GM18951 (cell line): ENCODE data around the gene CYP26B1.

ENCODE experiments used
- POLR2A ChIP-seq: IDR thresholded peaks from 4 replicates; pipeline ENCODE4 v1.6.1; 2011; ENCODE audit warnings: mild to moderate bottlenecking; ENCODE audit not compliant: insufficient read length, insufficient read depth; ENCODE audit errors: extremely low read depth
- in situ Hi-C: fragments of 300-500 bp; cut with MboI; formaldehyde crosslinking; loops from one replicate; pipeline ENCODE4 v1.12.0; 2022; ENCODE audit warnings: low sequenced_read_pairs, mixed read lengths, inconsistent platforms; ENCODE audit not compliant: unreplicated experiment

CYP26B1 gene

GRCh38 chr2:72166279-72166678, 18.6 kb upstream of the CYP26B1 start:
- TF ChIP-seq POLR2A, result no peak
- in situ Hi-C loops, result no loop called here

- in situ Hi-C loops, result no loop called here
- TF ChIP-seq POLR2A, result no peak
Measured at GRCh38 chr2:72165792-72166191, 18.1 kb upstream of the CYP26B1 start.

- TF ChIP-seq POLR2A, result no peak
- in situ Hi-C loops, result no loop called here
Measured at GRCh38 chr2:72162574-72162973, 14.9 kb upstream of the CYP26B1 start.

GRCh38 chr2:72159211-72159993, 11.7 kb upstream of the CYP26B1 start:
- TF ChIP-seq POLR2A, result no peak
- in situ Hi-C loops, result loop anchor here (10.0 kb wide), 1 partner anchor 605 kb away; no protein-coding TSS in a partner anchor

GRCh38 chr2:72157871-72158771, 10.5 kb upstream of the CYP26B1 start:
- in situ Hi-C loops, result loop anchor here (10.0 kb wide), 1 partner anchor 603 kb away; no protein-coding TSS in a partner anchor
- TF ChIP-seq POLR2A, result no peak

GRCh38 chr2:72156872-72157271, 9.2 kb upstream of the CYP26B1 start:
- in situ Hi-C loops, result loop anchor here (10.0 kb wide), 1 partner anchor 602 kb away; no protein-coding TSS in a partner anchor
- no peak for TF ChIP-seq POLR2A

- in situ Hi-C loops, result loop anchor here (10.0 kb wide), 1 partner anchor 601 kb away; no protein-coding TSS in a partner anchor
- no peak for TF ChIP-seq POLR2A
Measured at GRCh38 chr2:72155737-72156136, 8.1 kb upstream of the CYP26B1 start.

GRCh38 chr2:72155151-72155550, 7.5 kb upstream of the CYP26B1 start:
- TF ChIP-seq POLR2A, result no peak
- in situ Hi-C loops, result loop anchor here (10.0 kb wide), 1 partner anchor 600 kb away; no protein-coding TSS in a partner anchor

GRCh38 chr2:72154386-72154975, 6.8 kb upstream of the CYP26B1 start:
- in situ Hi-C loops, result loop anchor here (10.0 kb wide), 1 partner anchor 600 kb away; no protein-coding TSS in a partner anchor
- TF ChIP-seq POLR2A, result no peak

GRCh38 chr2:72153924-72154323, 6.3 kb upstream of the CYP26B1 start:
- no peak for TF ChIP-seq POLR2A
- in situ Hi-C loops, result loop anchor here (10.0 kb wide), 1 partner anchor 599 kb away; no protein-coding TSS in a partner anchor

GRCh38 chr2:72153026-72153791, 5.5 kb upstream of the CYP26B1 start:
- TF ChIP-seq POLR2A, result no peak
- in situ Hi-C loops, result loop anchor here (10.0 kb wide), 1 partner anchor 598 kb away; no protein-coding TSS in a partner anchor

GRCh38 chr2:72150861-72151356, 3.2 kb upstream of the CYP26B1 start:
- no peak for TF ChIP-seq POLR2A
- in situ Hi-C loops, result loop anchor here (10.0 kb wide), 1 partner anchor 596 kb away; no protein-coding TSS in a partner anchor
